ENCODE results near the gene PDCL3.

DNA sequence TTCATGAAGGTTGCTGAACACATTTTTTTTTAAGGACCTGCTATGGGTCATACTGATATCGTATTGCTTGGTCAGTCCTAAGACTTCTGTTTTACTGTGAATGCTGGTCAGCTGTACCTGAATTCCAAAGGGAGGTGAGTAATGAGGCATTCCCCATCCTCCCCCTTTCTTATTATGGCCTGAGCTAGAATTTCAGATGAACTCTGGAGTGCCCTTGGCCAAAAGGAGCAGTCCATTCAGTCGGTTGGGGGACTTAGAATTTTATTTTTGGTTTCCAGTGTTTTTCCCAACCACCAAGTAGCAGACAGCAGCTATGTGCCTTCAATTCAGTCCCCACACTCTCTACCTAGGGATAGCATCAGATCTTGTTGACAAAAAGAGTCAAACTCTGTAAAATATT lies 26.9 kb upstream of the PDCL3 start:
- TF ChIP-seq, protein P1, sequence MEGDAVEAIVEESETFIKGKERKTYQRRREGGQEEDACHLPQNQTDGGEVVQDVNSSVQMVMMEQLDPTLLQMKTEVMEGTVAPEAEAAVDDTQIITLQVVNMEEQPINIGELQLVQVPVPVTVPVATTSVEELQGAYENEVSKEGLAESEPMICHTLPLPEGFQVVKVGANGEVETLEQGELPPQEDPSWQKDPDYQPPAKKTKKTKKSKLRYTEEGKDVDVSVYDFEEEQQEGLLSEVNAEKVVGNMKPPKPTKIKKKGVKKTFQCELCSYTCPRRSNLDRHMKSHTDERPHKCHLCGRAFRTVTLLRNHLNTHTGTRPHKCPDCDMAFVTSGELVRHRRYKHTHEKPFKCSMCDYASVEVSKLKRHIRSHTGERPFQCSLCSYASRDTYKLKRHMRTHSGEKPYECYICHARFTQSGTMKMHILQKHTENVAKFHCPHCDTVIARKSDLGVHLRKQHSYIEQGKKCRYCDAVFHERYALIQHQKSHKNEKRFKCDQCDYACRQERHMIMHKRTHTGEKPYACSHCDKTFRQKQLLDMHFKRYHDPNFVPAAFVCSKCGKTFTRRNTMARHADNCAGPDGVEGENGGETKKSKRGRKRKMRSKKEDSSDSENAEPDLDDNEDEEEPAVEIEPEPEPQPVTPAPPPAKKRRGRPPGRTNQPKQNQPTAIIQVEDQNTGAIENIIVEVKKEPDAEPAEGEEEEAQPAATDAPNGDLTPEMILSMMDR (IDR thresholded peaks at IDR 0.05) = no peak
- TF ChIP-seq ELF4 (CRISPR knock-in tag; IDR thresholded peaks at IDR 0.05; ENCODE audit: low read depth) = no peak
- TF ChIP-seq ZNF138 (CRISPR knock-in tag; conservative IDR thresholded peaks at IDR 0.05) = no peak
- TF ChIP-seq ZNF263 (CRISPR knock-in tag; IDR thresholded peaks at IDR 0.05; ENCODE audit: low read depth) = no peak
- TF ChIP-seq NFYB (CRISPR knock-in tag; conservative IDR thresholded peaks at IDR 0.05; ENCODE audit: low read depth) = no peak
- TF ChIP-seq CREB1 (CRISPR knock-in tag; IDR thresholded peaks at IDR 0.05) = no peak
- TF ChIP-seq TCF7 (CRISPR knock-in tag; IDR thresholded peaks at IDR 0.05; ENCODE audit: low read depth) = no peak
- no peak for TF ChIP-seq ERG (CRISPR knock-in tag; IDR thresholded peaks at IDR 0.05)
